Measurements from ENCODE around the gene RALGAPA1.
"Not testable (repeated sequence)": the region's sequence is repeated elsewhere in the genome, so short reads cannot be mapped to it uniquely, and the experiment has no call there.

The RALGAPA1 gene

DNA sequence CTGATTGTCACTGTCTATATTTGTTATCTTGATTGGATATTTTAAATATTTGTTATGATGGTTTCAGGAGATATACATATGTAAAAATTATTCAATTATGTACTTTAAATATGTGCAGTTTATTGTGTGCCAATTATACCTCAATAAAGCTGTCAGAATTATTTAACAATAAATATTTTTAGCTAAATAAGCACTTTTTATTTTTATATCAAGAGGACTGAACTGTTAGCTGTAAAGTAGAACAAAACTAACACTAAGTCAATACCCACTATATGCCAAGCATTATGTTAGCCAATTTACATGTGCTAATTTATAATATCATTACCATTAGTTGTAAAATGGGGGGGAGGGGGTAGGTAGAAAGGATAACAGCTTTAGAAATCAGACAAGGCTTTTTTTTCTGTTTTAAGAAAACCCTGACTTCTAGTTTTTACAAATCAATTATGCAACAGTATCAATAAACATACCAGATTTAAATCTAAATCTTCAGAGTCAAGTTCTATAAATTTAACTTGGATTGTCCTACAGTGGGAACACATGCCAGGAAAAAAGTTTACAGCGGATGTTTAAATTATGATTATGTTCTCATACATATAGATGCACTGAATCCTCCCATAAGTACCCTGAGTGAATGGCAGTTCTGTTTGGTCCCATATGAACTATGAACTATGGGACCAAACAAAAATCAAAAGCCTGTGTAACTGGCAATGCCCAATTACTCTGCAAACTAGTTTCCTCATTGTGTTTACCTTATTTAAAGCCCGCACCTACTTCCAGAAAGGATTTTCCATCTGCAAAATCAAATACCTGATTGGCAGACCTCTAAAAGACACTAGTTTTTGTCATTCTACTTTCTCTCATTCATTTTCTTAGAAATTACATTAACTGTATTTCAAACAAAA is 2.8 kb downstream of the RALGAPA1 start:
- no peaks in the 10 kb centered on the region for H3K36me3 ChIP-seq (ENCODE audit: control insufficient read depth, insufficient read depth, low read length)
- H3K4me1 ChIP-seq (ENCODE audit: control insufficient read depth, insufficient read depth, low read length, poor library complexity, severe bottlenecking) = no peaks in the 10 kb centered on the region
- no peak overlapping the region for H3K4me3 ChIP-seq (ENCODE audit: extremely low read depth, insufficient read depth, low read length, poor library complexity, severe bottlenecking)
- no peak overlapping the region for H3K27ac ChIP-seq (ENCODE audit: low read depth, low read length, severe bottlenecking)
- H3K9me3 ChIP-seq (ENCODE audit: control insufficient read depth, low read length) = no peaks in the 10 kb centered on the region
- WGBS, 2 experiments (ENCODE audit: insufficient coverage in 2 of 2) = 93 to 100% methylated on average over 1 of the region's 2 CpGs

DNA sequence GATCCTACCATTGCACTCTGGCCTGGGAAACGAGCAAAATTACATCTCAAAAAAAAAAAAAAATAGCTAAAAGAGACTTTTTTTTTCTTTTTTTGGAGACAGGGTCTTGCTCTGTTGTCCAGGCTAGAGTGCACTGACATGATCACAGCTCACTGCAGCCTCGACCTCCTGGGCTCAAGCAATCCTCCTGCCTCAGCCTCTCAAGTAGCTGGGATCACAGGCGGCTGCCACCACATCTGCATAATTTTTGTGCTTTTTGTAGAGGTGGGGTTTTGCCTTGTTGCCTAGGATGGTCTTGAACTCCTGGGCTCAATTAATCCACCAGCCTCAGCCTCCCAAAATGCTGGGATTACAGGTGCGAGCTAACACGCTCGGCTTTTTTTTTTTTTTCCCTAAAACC is 11.3 kb downstream of the RALGAPA1 start:
- Histone ChIP-seq H3K4me3 (ENCODE audit: extremely low read depth, insufficient read depth, low read length, poor library complexity, severe bottlenecking) (no peak overlapping the region), H3K27ac (ENCODE audit: low read depth, low read length, severe bottlenecking) (no peak overlapping the region), H3K36me3 (ENCODE audit: control insufficient read depth, insufficient read depth, low read length) (no peaks in the 10 kb centered on the region), H3K4me1 (ENCODE audit: control insufficient read depth, insufficient read depth, low read length, poor library complexity, severe bottlenecking) (no peaks in the 10 kb centered on the region), H3K9me3 (ENCODE audit: control insufficient read depth, low read length) (no peaks in the 10 kb centered on the region)
- 86 to 93% methylated on average over 4 to 5 of the region's 6 CpGs for WGBS, 2 experiments (ENCODE audit: insufficient coverage in 2 of 2)

DNA sequence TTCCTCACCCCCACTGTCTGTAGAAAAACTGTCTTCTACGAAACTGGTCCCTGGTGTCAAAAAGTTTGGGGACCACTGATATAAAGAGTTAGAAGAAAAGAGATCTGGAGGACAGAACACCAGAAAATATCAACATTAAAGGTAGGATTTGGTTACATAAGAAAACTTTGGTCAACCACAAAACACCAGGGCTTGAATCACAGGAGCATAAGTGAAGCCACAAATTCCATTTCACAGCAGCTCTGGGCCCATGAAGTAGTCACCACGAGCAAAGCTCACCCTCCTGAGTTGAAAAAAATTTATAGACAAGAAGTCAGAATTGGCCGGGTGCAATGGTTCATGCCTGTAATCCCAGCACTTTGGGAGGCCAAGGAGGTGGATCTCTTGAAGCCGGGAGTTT is 19.4 kb downstream of the RALGAPA1 start:
- 93 to 100% methylated on average over 3 of the region's 4 CpGs for WGBS, 2 experiments (ENCODE audit: insufficient coverage in 2 of 2)
- no peaks in the 10 kb centered on the region for H3K36me3 ChIP-seq (ENCODE audit: control insufficient read depth, insufficient read depth, low read length)
- no peaks in the 10 kb centered on the region for H3K9me3 ChIP-seq (ENCODE audit: control insufficient read depth, low read length)
- no peaks in the 10 kb centered on the region for H3K4me1 ChIP-seq (ENCODE audit: control insufficient read depth, insufficient read depth, low read length, poor library complexity, severe bottlenecking)
- H3K4me3 ChIP-seq (ENCODE audit: extremely low read depth, insufficient read depth, low read length, poor library complexity, severe bottlenecking) = no peak overlapping the region
- no peak overlapping the region for H3K27ac ChIP-seq (ENCODE audit: low read depth, low read length, severe bottlenecking)

DNA sequence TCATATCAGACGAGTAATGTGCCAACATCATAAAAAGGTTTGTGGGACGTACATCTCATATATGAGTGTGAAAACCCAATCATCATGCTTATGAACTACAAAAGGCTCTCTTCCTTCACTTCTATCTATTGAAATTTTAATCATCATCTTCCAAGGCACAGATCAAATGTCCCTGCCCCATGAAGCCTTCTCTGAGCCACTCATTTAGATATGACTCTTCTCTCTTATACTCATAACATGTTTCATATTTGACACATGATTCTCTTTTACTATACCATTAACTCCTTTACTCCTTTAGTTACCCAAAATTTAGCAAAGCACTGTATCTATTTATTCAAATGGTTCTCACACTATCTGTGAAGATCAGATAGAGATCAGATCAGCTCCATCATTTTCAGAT is 22.2 kb downstream of the RALGAPA1 start:
- Histone ChIP-seq H3K4me1 (ENCODE audit: control insufficient read depth, insufficient read depth, low read length, poor library complexity, severe bottlenecking) (no peaks in the 10 kb centered on the region), H3K36me3 (ENCODE audit: control insufficient read depth, insufficient read depth, low read length) (no peaks in the 10 kb centered on the region), H3K9me3 (ENCODE audit: control insufficient read depth, low read length) (no peaks in the 10 kb centered on the region), H3K27ac (ENCODE audit: low read depth, low read length, severe bottlenecking) (no peak overlapping the region), H3K4me3 (ENCODE audit: extremely low read depth, insufficient read depth, low read length, poor library complexity, severe bottlenecking) (no peak overlapping the region)
- WGBS, 2 experiments (ENCODE audit: insufficient coverage in 2 of 2) = 100% methylated on average over 1 of the region's 2 CpGs

DNA sequence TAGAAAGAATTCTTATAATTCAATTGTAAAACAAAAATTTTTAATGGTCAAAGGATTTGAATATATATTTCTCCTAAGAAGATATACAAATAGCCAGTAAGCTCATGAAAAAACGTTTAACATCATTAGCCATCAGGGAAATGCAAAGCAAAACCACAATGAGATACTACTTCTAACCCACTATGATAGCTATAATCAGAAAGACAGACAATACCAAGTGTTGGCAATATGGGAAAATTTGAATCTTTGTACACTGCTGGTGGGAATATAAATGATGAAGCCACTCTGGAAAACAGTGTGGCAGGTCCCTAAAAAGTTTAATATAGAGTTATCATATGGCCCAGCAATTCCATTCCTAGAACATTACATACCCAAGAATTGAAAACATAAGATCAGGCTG is 25.4 kb downstream of the RALGAPA1 start:
- Histone ChIP-seq H3K4me1 (ENCODE audit: control insufficient read depth, insufficient read depth, low read length, poor library complexity, severe bottlenecking) (no peaks in the 10 kb centered on the region), H3K9me3 (ENCODE audit: control insufficient read depth, low read length) (peaks cover 4% of the 10 kb centered on the region)
- no CpG with 5 or more reads among the region's 1 CpG for WGBS, 2 experiments (ENCODE audit: insufficient coverage in 2 of 2)

DNA sequence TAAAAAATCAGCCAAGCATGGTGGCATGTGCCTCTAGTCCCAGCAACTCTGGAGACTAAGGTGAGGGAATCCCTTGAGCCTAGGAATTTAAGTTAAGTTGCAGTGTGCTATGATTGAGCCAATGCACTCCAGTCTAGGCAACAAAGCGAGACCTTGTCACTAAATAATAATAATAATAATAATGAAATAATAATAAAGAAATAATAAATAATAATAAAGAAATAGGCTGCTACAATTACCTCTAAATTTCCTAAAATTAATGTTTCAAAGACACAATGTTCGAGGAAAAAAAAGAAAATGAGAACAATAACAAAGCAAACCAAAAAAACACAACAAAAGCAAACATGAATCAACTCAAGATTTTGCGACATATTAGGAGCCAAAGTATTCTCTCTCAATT is 29.7 kb downstream of the RALGAPA1 start:
- WGBS, 2 experiments (ENCODE audit: insufficient coverage in 2 of 2) = 88 to 100% methylated on average over 1 of the region's 3 CpGs
- Histone ChIP-seq H3K4me3 (ENCODE audit: extremely low read depth, insufficient read depth, low read length, poor library complexity, severe bottlenecking) (no peak overlapping the region), H3K27ac (ENCODE audit: low read depth, low read length, severe bottlenecking) (no peak overlapping the region), H3K9me3 (ENCODE audit: control insufficient read depth, low read length) (peaks cover 4% of the 10 kb centered on the region), H3K36me3 (ENCODE audit: control insufficient read depth, insufficient read depth, low read length) (no peaks in the 10 kb centered on the region), H3K4me1 (ENCODE audit: control insufficient read depth, insufficient read depth, low read length, poor library complexity, severe bottlenecking) (no peaks in the 10 kb centered on the region)

More for the DNA sequence above, 25.4 kb downstream of the RALGAPA1 start:
- H3K36me3 ChIP-seq (ENCODE audit: control insufficient read depth, insufficient read depth, low read length) = no peaks in the 10 kb centered on the region
- H3K27ac ChIP-seq (ENCODE audit: low read depth, low read length, severe bottlenecking) = no peak overlapping the region
- H3K4me3 ChIP-seq (ENCODE audit: extremely low read depth, insufficient read depth, low read length, poor library complexity, severe bottlenecking) = no peak overlapping the region

DNA sequence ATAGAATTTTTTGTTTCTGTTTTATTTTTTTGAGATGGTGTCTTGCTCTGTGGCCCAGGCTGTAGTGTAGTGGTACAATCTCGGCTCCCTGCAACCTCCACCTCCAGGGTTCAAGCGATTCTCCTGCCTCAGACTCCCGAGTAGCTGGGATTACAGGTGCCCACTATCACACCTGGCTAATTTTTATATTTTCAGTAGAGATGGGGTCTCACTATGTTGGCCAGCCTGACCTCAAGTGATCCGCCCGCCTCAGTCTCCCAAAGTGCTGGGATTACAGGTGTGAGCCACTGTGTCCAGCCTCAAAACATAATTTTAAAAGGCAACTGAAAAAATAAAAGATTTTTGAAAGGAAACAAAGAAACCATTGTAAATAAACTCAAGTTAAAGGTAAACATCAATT is 31.5 kb downstream of the RALGAPA1 start:
- H3K36me3 ChIP-seq (ENCODE audit: control insufficient read depth, insufficient read depth, low read length); H3K4me1 ChIP-seq (ENCODE audit: control insufficient read depth, insufficient read depth, low read length, poor library complexity, severe bottlenecking); H3K27ac ChIP-seq (ENCODE audit: low read depth, low read length, severe bottlenecking); H3K9me3 ChIP-seq (ENCODE audit: control insufficient read depth, low read length); H3K4me3 ChIP-seq (ENCODE audit: extremely low read depth, insufficient read depth, low read length, poor library complexity, severe bottlenecking): not testable (repeated sequence)
- 80% methylated on average over 3 of the region's 5 CpGs; no CpG with 5 or more reads in 1 of the 2 experiments for WGBS, 2 experiments (ENCODE audit: insufficient coverage in 2 of 2)

DNA sequence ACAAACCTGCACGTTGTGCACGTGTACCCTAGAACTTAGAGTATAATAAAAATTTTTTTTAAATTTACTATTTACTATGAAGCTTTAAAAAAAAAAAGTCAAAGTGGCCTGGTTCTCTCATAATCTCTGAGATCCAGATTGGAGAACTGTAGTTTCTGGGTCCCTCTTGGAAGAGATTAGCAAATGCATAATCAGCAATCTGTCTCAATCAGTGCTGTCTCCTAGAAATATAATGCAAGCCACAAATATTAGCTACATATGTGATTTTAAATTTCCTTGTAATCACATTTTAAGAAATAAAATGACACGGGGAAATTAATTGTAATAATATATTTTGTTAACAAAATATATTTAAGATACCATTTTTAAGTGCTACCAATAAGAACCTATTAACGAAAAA is 32.3 kb downstream of the RALGAPA1 start:
- no peak overlapping the region for H3K4me3 ChIP-seq (ENCODE audit: extremely low read depth, insufficient read depth, low read length, poor library complexity, severe bottlenecking)
- no CpG with 5 or more reads among the region's 4 CpGs for WGBS, 2 experiments (ENCODE audit: insufficient coverage in 2 of 2)
- peaks cover 4% of the 10 kb centered on the region for H3K9me3 ChIP-seq (ENCODE audit: control insufficient read depth, low read length)
- no peak overlapping the region for H3K27ac ChIP-seq (ENCODE audit: low read depth, low read length, severe bottlenecking)
- H3K4me1 ChIP-seq (ENCODE audit: control insufficient read depth, insufficient read depth, low read length, poor library complexity, severe bottlenecking) = no peaks in the 10 kb centered on the region
- H3K36me3 ChIP-seq (ENCODE audit: control insufficient read depth, insufficient read depth, low read length) = no peaks in the 10 kb centered on the region

DNA sequence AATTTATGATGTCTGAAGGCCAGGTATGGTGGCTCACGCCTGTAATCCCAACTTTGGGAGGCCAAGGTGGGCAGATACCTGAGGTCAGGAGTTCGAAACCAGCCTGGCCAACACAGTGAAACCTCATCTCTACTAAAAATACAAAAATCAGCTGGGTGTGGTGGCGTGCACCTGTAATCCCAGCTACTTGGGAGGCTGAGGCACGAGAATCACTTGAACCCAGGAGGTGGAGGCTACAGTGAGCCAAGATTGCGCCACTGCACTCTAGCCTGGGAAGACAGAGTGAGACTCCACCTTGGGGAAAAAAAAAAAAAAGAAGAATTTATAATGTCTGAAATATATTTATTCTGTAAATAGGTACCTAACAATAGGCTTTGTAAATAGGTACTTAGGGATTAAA is 33.0 kb downstream of the RALGAPA1 start:
- H3K36me3 ChIP-seq (ENCODE audit: control insufficient read depth, insufficient read depth, low read length) = not testable (repeated sequence)
- WGBS, 2 experiments (ENCODE audit: insufficient coverage in 2 of 2) = 94 to 100% methylated on average over 2 to 3 of the region's 5 CpGs

DNA sequence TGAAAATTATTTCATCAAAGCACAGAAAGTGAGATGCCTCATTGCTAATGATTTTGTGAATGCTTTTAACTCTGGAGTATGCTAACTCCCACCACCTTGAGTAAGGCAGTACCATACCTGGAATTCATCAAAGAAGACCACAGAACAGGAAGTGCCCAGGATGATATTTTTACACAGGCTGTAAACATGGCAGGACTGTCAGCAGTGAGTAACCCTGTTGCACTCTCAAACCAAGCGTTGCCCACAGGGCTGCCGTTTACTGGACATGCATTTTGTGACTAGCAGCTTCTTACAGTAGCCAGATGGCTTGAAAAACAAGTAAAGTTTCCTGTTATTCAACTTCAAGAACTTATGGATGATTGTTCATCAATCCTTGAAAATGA is 42.4 kb downstream of the RALGAPA1 start:
- Histone ChIP-seq H3K36me3 (ENCODE audit: control insufficient read depth, insufficient read depth, low read length) (no peaks in the 10 kb centered on the region), H3K4me1 (ENCODE audit: control insufficient read depth, insufficient read depth, low read length, poor library complexity, severe bottlenecking) (no peaks in the 10 kb centered on the region), H3K27ac (ENCODE audit: low read depth, low read length, severe bottlenecking) (no peak overlapping the region), H3K9me3 (ENCODE audit: control insufficient read depth, low read length) (no peaks in the 10 kb centered on the region), H3K4me3 (ENCODE audit: extremely low read depth, insufficient read depth, low read length, poor library complexity, severe bottlenecking) (no peak overlapping the region)
- WGBS, 2 experiments (ENCODE audit: insufficient coverage in 2 of 2) = 96 to 100% methylated on average over 2 of the region's 2 CpGs

More for the DNA sequence above, 33.0 kb downstream of the RALGAPA1 start:
- H3K9me3 ChIP-seq (ENCODE audit: control insufficient read depth, low read length); H3K27ac ChIP-seq (ENCODE audit: low read depth, low read length, severe bottlenecking); H3K4me1 ChIP-seq (ENCODE audit: control insufficient read depth, insufficient read depth, low read length, poor library complexity, severe bottlenecking); H3K4me3 ChIP-seq (ENCODE audit: extremely low read depth, insufficient read depth, low read length, poor library complexity, severe bottlenecking): not testable (repeated sequence)

DNA sequence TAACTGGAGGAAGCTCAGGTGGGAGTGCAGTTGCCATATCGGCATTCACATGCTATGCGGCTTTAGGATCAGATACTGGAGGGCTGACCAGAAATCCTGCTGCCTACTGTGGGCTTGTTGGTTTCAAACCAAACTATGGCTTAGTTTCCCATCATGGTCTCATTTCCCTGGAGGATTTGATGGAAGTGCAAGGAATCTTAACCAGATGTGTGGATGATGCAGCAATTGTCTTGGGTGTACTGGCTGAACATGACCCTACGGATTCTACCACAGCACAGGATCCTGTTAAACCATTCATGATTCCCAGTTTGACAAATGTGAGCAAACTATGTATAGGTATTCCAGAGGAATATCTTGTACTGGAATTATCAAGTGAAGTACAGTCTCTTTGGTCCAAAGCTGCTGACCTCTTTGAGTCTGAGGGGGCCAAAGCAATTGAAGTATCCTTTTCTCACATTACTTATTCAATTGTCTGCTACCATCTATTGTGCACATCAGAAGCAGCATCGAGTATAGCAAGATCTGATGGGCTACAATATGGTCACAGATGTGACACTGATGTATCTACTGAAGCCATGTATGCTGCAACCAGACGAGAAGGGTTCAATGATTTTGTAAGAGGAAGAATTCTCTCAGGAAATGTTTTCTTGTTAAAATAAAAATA is 42.9 kb downstream of the RALGAPA1 start:
- Histone ChIP-seq H3K36me3 (ENCODE audit: control insufficient read depth, insufficient read depth, low read length) (no peaks in the 10 kb centered on the region), H3K4me3 (ENCODE audit: extremely low read depth, insufficient read depth, low read length, poor library complexity, severe bottlenecking) (no peak overlapping the region), H3K4me1 (ENCODE audit: control insufficient read depth, insufficient read depth, low read length, poor library complexity, severe bottlenecking) (no peaks in the 10 kb centered on the region), H3K27ac (ENCODE audit: low read depth, low read length, severe bottlenecking) (no peak overlapping the region), H3K9me3 (ENCODE audit: control insufficient read depth, low read length) (no peaks in the 10 kb centered on the region)
- WGBS, 2 experiments (ENCODE audit: insufficient coverage in 2 of 2) = 89 to 98% methylated on average over 3 of the region's 5 CpGs
